HG03139 (cell line): ENCODE data around the gene SPDYC.

Experiments
- ATAC-seq: cut with Tn5 transposase; IDR thresholded peaks from one replicate; pipeline ENCODE4 v1.9.1; 2021; ENCODE audit not compliant: unreplicated experiment

The SPDYC gene

GRCh38 chr11:65221026-65221425 lies 51.0 kb downstream of the SPDYC start:
- ATAC-seq: no peak
